AG04449 (cell line): Measurements from ENCODE around the gene PRTN3.

Experiments used
- CTCF ChIA-PET: fragments of 350-600 bp; formaldehyde crosslinking; extraction: SDS; loops from one replicate; lab custom pipeline; 2021; ENCODE audit warnings: antibody characterized with exemption; lab: Yijun Ruan, JAX
- POLR2A ChIA-PET: fragments of 400-600, 350-600 bp; formaldehyde crosslinking; extraction: SDS; loops from one replicate; lab custom pipeline; 2020; ENCODE audit warnings: antibody characterized with exemption, inconsistent platforms; lab: Yijun Ruan, JAX
- DNase-seq: peaks from one replicate; pipeline ENCODE4 v3.0.0-alpha.2; 2010; ENCODE audit warnings: low read depth, low spot score
- H3K4me3 ChIP-seq: 2 replicates; pipeline ENCODE4 v1.5.1; 2011; ENCODE audit warnings: low read depth, mild to moderate bottlenecking, control low read depth, low read length
- TF ChIP-seq, protein P1 (sequence below): IDR thresholded peaks from one replicate; pipeline ENCODE4 v1.5.1; 2011; ENCODE audit warnings: mild to moderate bottlenecking, moderate library complexity, low read length, control low read depth, inconsistent platforms; ENCODE audit not compliant: insufficient read depth; ENCODE audit errors: missing control alignments

The PRTN3 gene

GRCh38 chr19:803099-803561 is 37.7 kb upstream of the PRTN3 start:
- H3K4me3 ChIP-seq, result no peak overlapping the region
- DNase-seq, result no peak
- ChIA-PET CTCF (no interaction called here), POLR2A (no interaction called here)
- TF ChIP-seq, protein P1, sequence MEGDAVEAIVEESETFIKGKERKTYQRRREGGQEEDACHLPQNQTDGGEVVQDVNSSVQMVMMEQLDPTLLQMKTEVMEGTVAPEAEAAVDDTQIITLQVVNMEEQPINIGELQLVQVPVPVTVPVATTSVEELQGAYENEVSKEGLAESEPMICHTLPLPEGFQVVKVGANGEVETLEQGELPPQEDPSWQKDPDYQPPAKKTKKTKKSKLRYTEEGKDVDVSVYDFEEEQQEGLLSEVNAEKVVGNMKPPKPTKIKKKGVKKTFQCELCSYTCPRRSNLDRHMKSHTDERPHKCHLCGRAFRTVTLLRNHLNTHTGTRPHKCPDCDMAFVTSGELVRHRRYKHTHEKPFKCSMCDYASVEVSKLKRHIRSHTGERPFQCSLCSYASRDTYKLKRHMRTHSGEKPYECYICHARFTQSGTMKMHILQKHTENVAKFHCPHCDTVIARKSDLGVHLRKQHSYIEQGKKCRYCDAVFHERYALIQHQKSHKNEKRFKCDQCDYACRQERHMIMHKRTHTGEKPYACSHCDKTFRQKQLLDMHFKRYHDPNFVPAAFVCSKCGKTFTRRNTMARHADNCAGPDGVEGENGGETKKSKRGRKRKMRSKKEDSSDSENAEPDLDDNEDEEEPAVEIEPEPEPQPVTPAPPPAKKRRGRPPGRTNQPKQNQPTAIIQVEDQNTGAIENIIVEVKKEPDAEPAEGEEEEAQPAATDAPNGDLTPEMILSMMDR, result no peak

GRCh38 chr19:803686-804418 is 36.9 kb upstream of the PRTN3 start:
- DNase-seq, result no peak
- POLR2A ChIA-PET, result no interaction called here
- no peak overlapping the region for H3K4me3 ChIP-seq
- TF ChIP-seq, protein P1, result no peak
- CTCF ChIA-PET, result no interaction called here

DNA sequence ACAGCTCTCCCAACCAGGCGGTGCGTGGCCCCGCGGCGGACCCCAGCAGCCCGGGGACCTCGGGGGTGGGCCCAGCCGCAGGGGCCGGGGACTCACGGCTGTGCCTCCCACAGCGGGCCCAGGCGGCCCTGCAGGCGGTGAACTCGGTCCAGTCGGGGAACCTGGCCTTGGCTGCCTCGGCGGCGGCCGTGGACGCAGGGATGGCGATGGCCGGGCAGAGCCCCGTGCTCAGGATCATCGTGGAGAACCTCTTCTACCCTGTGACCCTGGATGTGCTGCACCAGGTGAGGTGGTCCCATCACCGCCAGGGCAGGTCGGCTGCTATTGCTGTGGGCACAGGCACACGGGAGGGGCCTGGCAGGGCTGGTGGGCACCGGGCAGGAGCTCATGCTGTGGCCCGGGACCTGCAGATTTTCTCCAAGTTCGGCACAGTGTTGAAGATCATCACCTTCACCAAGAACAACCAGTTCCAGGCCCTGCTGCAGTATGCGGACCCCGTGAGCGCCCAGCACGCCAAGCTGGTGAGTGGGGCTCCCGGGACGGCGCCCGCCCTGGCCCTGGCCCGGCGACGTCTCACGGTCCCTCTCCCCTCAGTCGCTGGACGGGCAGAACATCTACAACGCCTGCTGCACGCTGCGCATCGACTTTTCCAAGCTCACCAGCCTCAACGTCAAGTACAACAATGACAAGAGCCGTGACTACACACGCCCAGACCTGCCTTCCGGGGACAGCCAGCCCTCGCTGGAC is 36.2 kb upstream of the PRTN3 start:
- ChIA-PET CTCF (no interaction called here), POLR2A (no interaction called here)
- H3K4me3 ChIP-seq, result no peak overlapping the region
- TF ChIP-seq, protein P1, result no peak
- no peak for DNase-seq

GRCh38 chr19:805166-805551 is 35.6 kb upstream of the PRTN3 start:
- TF ChIP-seq, protein P1, result no peak
- POLR2A ChIA-PET, result no interaction called here
- no peak overlapping the region for H3K4me3 ChIP-seq
- DNase-seq, result no peak
- CTCF ChIA-PET, result no interaction called here

DNA sequence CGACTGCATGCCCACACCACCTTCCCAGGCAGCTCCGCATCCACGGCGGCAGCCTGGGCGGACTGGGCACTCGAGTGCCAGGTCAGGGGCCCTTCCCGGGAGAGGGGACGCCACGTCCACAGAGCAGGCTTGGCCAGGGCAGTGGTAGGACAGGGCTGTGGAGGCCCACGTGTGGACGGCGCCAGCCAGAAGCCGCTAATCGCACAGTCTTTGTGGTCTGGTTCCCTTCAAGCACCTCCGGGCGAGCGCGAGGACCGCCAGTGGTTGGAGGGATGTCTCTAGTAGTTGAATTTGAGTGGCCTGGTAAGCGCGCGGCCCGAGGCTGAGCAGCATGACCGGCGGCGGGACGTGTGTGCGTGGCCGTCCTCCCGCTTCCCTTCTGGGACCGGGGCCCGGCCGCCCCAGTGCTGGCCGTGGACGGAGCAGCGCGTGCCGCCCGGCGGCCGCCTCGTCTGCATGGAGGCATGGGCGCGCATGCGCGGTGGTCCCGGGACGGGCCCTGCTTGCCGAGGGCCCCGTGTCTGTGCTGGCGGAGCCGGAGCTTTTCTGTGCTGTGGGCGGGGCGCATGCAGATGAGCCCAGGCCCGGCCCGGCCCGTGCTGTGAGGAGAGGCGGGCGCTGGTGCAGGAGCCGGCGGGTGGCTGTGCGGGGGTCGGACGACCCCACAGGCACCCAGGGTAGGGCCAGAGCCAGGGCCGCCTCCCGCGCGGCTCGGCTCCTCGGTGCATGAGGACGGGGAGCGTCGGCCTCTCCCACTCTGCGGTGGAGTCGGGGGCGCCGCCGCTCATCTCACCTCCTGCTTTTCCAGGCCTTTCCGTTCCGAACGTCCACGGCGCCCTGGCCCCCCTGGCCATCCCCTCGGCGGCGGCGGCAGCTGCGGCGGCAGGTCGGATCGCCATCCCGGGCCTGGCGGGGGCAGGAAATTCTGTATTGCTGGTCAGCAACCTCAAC is 34.9 kb upstream of the PRTN3 start:
- TF ChIP-seq, protein P1, result no peak
- no peak for DNase-seq
- no peak overlapping the region for H3K4me3 ChIP-seq
- ChIA-PET POLR2A (no interaction called here), CTCF (no interaction called here)
